Stimulated activated CD4-positive, alpha-beta T cell treated with anti-CD3 and anti-CD28 coated beads, Interleukin-4, amount 100 ng/mL, for 24 hours (primary cell): ENCODE results near the gene CD19.
"Not testable (repeated sequence)": the region's sequence is repeated elsewhere in the genome, so short reads cannot be mapped to it uniquely, and the experiment has no call there.

Experiments
- DNase-seq: peaks from one replicate; pipeline ENCODE4 v3.0.0-alpha.2; 2020

Gene CD19

DNA sequence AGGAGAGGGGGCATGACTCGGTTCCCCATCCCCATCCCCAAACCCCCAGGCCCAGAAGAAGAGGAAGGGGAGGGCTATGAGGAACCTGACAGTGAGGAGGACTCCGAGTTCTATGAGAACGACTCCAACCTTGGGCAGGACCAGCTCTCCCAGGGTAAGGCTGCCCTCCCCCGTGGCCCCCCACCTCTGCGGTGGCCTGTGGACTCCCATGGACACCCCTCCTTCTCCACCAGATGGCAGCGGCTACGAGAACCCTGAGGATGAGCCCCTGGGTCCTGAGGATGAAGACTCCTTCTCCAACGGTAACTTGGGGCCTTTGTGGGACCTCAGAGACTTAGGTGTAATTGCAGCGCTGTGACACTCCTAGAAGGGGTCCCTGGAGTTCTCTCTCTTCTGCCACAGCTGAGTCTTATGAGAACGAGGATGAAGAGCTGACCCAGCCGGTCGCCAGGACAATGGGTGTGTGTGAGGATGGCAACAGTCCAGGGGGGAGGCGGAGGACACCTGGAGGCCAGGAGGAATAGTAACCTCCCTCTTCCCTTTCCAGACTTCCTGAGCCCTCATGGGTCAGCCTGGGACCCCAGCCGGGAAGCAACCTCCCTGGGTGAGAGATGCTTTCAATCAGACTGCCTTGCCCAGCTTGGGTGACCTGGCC, 5.6 kb downstream of the CD19 start:
- no peak for DNase-seq

DNA sequence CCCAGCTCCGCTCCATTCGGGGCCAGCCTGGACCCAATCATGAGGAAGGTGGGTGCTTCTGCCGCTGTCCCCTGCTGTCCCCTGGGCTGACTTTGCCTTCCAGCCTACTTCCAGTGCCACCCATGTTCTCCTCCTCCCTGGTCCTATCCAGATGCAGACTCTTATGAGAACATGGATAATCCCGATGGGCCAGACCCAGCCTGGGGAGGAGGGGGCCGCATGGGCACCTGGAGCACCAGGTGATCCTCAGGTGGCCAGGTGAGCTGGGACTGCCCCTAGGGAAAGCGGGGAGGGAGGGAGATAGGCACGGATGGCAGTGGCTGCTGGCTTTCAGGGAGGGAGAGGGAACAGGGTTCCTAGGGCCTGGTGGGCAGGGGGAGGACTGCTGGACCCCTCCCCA, 7.0 kb downstream of the CD19 start:
- no peak for DNase-seq

- DNase-seq, result not testable (repeated sequence)
Measured at GRCh38 chr16:28939825-28940224, 8.1 kb downstream of the CD19 start.

DNA sequence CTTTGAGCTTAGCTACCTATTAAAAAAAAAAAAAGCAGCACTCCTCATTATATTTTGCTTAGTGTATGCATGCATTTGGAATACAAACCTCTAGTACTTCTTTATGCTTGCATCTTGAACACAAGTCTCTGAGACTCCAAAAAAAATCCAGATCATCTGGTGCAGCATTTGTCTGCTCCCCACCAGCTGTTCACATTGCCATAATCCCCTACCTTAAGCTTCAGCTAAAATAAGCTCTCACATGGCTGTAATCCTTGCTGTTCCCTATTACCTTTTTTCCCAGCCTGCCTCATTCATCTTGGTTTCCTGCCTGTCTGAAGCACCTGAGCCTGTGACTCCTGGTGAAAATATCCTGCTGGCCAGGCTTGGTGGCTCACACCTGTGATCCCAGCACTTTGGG, 11.5 kb downstream of the CD19 start:
- DNase-seq, result no peak

DNA sequence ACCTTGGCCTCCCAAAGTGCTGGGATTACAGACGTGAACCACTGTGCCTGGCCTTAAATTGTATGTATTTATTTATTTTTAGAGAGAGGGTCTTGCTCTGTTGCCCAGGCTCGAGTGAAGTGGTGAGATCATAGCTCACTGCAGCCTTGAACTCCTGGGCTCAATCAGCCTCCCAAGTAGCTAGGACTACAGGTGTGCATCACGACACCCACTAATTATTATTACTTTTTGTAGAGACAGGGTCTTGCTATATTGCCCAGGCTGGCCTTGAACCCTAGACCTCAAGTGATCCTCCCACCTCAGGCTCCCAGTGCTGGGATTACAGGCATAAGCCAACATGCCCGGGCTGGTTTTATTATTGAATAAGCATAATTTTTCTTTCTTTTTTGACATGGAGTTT, 14.9 kb downstream of the CD19 start:
- no peak for DNase-seq

DNA sequence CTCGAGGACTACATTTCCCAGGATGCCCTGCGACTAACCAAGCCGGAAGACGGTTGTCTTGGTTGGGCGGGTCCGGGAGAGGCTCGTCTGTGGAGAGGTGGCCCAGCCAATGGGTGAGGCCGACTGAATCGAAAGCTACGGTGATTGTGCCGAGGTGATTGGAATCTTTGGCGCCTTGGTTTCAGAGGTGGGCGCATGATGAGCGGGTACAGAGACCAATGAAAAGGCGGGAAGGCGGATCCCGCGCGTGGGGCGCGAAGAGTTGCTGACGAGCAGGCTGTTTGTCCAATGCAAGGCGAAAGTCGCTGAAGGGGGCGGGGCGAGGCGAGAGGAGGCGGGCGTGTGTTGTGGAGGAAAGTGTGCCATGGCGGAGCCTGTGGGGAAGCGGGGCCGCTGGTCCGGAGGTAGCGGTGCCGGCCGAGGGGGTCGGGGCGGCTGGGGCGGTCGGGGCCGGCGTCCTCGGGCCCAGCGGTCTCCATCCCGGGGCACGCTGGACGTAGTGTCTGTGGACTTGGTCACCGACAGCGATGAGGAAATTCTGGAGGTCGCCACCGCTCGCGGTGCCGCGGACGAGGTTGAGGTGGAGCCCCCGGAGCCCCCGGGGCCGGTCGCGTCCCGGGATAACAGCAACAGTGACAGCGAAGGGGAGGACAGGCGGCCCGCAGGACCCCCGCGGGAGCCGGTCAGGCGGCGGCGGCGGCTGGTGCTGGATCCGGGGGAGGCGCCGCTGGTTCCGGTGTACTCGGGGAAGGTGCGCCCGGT, 19.1 kb downstream of the CD19 start, which contains the start of gene NFATC2IP:
TSS of gene NFATC2IP (plus strand) at position 290 of the 762 bp plus-strand sequence. CDS start at position 365, 75 bp downstream.
- peak; percentile 100 for DNase-seq

DNA sequence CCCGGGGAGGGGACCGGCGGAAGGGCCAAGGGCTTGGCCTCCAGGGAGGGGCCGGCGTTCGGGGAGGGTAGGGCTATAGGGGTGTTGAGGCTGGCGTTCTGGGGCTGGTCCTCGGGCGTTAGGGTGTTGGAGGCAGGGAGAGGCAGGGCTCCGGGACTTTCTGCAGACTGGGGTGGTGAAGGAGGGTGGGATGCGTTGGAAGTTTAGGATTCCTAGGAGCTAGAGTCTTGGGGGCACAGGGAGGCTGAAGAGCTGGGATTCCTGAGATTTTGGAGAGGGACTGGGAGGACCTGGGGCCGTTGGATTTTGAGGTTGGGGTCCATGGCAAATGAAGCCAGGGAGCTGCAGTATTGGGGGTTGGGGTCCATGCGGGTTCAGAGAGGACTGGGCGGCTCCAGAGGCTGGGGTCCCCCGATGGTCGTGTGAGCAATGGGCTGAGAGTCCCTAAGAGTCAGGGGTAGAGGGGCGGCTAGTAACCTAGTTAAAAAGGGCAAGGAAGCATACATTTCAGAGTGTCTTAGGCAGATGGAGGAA, 19.7 kb downstream of the CD19 start:
- DNase-seq, result no peak

GRCh38 chr16:28958216-28958615, 26.4 kb downstream of the CD19 start:
- no peak for DNase-seq

DNA sequence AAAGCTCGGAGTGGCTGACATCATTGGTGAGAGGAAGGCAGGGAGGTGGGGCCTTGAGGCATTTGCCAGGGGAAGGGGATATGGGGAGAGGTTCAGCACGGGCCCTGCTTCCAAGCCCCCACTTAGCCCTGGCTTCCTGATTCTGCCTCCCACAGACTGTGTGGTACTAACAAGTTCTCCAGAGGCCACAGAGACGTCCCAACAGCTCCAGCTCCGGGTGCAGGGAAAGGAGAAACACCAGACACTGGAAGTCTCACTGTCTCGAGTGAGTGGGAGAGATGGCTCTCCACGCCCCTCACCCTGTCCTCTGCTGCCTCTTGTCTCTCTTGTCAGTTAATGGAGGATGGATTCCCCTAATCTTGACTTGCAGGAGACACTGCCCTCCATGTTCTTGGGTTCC, 27.1 kb downstream of the CD19 start:
- no peak for DNase-seq

- no peak for DNase-seq
Measured at GRCh38 chr16:28964072-28964471, 32.3 kb downstream of the CD19 start.

DNA sequence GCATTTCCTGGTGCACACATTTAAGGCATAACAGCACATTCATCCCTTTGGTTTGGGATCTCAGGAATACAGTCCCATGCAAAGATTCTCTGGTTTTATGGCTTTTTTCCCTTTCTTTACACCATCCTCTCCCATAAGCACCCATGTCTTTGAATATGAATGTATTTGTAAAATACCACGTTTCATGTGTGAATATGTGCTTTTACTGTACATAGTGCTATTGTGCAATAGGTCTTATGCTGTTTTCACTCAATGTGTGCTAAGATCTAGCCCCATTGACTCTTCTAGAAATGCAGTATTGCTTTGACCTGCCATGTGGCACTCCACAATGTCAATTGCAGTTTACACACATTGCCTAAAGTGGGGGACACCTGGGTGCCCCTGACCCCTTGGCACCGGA, 32.7 kb downstream of the CD19 start:
- no peak for DNase-seq

DNA sequence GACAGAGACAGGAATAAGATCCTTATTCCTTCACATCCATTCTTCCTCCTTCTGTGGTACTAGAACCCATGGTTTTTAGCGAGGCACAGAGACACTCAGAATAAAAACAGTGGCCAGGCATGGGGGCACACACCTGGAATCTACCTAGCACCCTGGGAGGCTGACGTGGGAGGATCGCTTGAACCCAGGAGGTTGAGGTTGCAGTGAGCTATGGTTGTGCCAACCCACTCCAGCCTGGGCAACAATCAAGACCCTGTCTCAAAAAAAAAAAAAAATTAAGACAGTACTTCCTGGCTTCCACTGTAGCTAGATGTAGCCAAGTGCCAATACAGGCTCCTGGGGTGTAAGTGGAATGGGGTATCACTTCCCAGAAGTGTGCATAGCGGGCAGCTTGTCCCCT, 35.4 kb downstream of the CD19 start:
- DNase-seq, result no peak

- DNase-seq, result not testable (repeated sequence)
Measured at GRCh38 chr16:28969696-28970095, 37.9 kb downstream of the CD19 start.

- DNase-seq, result peak; percentile 53
Measured at GRCh38 chr16:28974007-28974436, 42.3 kb downstream of the CD19 start.

GRCh38 chr16:28974437-28975157, 42.8 kb downstream of the CD19 start, which contains the start of gene SPNS1:
Gene SPNS1 (plus strand): TSS chr16:28974778. CDS start chr16:28975152, 374 bp downstream.
- DNase-seq, result peak; percentile 95

- DNase-seq, result no peak
Measured at GRCh38 chr16:28975158-28975599, 43.4 kb downstream of the CD19 start.

DNA sequence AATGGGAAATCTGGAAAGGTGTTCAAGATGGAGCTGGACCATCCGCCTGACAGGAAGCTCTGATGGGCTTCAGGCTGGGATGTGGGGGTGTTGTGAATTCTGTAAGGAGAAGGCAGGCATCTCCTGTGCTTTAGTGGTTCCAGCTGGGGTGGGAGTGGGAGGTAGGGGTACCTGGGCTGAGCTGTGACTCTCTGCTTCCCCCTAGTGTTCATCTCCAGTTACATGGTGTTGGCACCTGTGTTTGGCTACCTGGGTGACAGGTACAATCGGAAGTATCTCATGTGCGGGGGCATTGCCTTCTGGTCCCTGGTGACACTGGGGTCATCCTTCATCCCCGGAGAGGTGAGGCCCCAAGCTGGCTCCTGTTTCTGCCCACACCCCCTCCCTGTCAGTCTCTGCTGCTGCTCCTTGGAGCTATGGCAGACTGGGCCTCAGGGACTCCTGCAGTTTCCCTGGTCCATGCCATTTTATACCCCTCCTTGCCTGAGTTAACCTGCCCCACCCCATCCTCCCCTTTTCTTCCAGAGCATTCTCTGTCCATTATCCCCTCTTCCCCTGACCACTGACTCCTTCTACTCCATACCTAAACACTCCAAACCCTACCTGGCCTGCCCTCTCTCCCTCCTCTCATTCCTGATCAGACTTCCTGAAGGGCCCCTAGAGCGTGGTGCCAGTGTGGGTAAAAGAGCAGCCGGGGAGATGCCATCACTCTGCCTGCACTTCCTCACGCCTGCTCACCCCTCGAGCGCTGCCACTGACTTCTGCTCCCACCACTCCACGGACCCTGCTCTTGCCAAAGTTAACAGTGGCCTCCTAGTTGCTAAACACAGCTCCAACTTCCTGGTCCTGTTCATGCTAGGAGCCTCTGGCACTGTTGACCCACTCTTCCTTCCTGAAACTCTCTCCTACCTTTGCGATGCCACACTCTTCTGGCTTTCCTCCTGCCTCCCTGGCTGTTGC, 46.2 kb downstream of the CD19 start:
- DNase-seq, result no peak

DNA sequence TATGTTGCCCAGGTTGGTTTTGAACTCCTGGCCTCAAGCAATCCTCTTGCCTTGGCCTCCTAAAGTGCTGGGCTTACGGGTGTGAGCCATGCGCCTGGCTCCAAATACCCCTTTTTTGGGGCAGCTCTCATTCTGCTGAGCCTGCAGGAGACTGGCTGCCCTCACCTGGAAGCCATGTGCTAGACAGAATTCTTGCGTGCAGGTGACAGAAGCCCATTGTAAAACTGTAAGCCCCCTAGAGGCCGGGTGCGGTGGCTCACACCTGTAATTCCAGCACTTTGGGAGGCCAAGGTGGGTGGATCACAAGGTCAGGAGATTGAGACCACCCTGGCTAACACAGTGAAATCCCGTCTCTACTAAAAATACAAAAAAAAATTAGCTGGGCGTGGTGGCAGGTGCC, 48.6 kb downstream of the CD19 start:
- not testable (repeated sequence) for DNase-seq

DNA sequence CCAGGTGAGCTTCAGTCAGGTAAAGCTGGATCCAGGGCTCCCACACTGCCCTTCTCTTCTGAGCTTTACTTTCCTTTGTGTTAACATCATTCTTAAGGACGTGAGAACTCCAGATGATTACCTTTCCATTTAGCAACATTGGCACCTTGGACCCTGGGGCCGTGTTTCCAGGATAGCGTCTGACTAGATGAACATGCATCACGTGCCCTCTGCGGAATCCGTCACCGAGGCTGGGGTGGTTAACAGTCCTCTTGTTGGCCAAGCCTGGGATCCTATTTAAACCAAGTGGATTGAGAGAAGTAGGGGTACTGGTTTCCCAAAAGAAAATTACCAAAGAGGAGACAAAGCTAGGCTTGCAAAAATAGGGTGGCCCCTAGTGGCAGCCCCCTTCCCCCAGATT, 49.2 kb downstream of the CD19 start:
- no peak for DNase-seq

- DNase-seq, result peak; percentile 53
Measured at GRCh38 chr16:28981517-28981916, 49.7 kb downstream of the CD19 start.

DNA sequence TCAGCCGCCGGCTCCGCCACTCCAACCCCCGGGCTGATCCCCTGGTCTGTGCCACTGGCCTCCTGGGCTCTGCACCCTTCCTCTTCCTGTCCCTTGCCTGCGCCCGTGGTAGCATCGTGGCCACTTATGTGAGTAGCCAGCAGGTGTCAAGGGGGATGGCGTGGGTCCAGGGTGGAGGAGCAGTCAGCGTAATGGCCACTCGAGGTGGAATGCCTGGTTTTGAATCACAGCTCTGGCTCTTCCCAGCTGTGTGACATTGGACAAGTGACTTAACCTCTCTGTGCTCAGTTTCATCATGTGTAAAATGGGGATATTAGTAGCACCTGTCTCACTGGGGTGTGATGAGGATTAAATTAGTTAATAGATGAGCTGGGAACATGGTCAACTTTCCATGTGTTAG, 50.6 kb downstream of the CD19 start:
- no peak for DNase-seq

- DNase-seq, result no peak
Measured at GRCh38 chr16:28982949-28983348, 51.2 kb downstream of the CD19 start.
